GM23338 (cell line): ENCODE data around the gene GNAS.

Experiments
- CREB1 ChIP-seq: fragments of 250-450 bp; sonication (Bioruptor Pico); IDR thresholded peaks from 2 replicates; pipeline ENCODE4 v1.5.0; 2020; ENCODE audit warnings: low read depth, mild to moderate bottlenecking, moderate library complexity
- EZH2 ChIP-seq: fragments of 200-600 bp; sonication (generic); IDR thresholded peaks from one replicate; pipeline ENCODE4 v1.8.0; 2017; ENCODE audit warnings: antibody characterized with exemption, mild to moderate bottlenecking, low read depth; ENCODE audit not compliant: unreplicated experiment
- EZH2phosphoT487 ChIP-seq: fragments of 200-600 bp; sonication (generic); IDR thresholded peaks from one replicate; pipeline ENCODE4 v1.8.1; 2018; ENCODE audit warnings: antibody characterized with exemption; ENCODE audit not compliant: unreplicated experiment
- JUNB ChIP-seq: IDR thresholded peaks from one replicate; pipeline ENCODE4 v1.6.1; 2016; ENCODE audit warnings: antibody characterized with exemption; ENCODE audit not compliant: unreplicated experiment
- POLR2AphosphoS5 ChIP-seq: IDR thresholded peaks from 2 replicates; pipeline ENCODE4 v1.6.1; 2016; ENCODE audit warnings: antibody characterized with exemption, low read depth
- ZNF114 ChIP-seq: fragments of 250-450 bp; sonication (Bioruptor Pico); IDR thresholded peaks from 2 replicates; pipeline ENCODE4 v1.5.0; 2020; ENCODE audit warnings: mild to moderate bottlenecking, moderate library complexity
- TF ChIP-seq, protein P1 (sequence below), 2 experiments: fragments of 200-600 bp in 1 of 2; sonication (generic) in 1 of 2; conservative IDR thresholded peaks; 2 replicates each; pipeline versions ENCODE4 v1.5.1 to v1.6.1; 2016 to 2017; ENCODE audit warnings: antibody characterized with exemption in 2 of 2, low read depth in 2 of 2, mild to moderate bottlenecking in 2 of 2, moderate library complexity in 1 of 2
- TF ChIP-seq, protein P2 (sequence below): IDR thresholded peaks from one replicate; pipeline ENCODE4 v1.6.1; 2018; ENCODE audit warnings: antibody characterized with exemption; ENCODE audit not compliant: unreplicated experiment
- TF ChIP-seq, protein P3 (sequence below): IDR thresholded peaks from 2 replicates; pipeline ENCODE4 v1.6.1; 2016; ENCODE audit warnings: antibody characterized with exemption
- TF ChIP-seq, protein P4 (sequence below): fragments of 250-450 bp; sonication (Bioruptor Pico); IDR thresholded peaks from 2 replicates; pipeline ENCODE4 v1.5.0; 2020; ENCODE audit warnings: mild to moderate bottlenecking, moderate library complexity

DNA sequence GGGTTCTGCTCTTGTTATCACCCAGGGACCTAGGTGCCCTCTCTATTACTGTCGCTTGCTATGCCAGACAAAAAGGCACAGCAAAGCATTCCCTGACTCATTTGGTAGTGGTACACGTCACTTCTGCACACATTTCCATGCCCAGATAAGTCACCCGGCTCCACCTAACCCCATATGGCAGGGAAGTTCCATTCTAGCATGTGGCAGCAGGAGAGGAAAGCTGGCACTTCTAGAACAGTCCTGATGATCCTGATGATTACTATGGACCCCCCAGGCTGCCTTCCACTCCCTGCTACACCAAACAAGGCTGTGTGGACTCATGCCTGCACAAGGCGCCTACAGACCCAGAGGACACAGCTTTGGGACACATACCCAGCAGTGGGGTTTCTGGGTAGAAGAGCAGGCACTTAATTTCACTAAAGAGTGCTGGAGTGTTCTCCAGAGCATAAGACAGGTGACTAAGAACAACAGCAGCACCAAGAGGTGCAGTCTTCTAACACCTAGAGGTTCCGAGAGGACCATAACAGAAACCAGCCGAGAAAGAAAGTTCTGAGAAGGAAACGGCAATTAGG lies 75.1 kb downstream of the GNAS start:
- TF ChIP-seq, protein P1, sequence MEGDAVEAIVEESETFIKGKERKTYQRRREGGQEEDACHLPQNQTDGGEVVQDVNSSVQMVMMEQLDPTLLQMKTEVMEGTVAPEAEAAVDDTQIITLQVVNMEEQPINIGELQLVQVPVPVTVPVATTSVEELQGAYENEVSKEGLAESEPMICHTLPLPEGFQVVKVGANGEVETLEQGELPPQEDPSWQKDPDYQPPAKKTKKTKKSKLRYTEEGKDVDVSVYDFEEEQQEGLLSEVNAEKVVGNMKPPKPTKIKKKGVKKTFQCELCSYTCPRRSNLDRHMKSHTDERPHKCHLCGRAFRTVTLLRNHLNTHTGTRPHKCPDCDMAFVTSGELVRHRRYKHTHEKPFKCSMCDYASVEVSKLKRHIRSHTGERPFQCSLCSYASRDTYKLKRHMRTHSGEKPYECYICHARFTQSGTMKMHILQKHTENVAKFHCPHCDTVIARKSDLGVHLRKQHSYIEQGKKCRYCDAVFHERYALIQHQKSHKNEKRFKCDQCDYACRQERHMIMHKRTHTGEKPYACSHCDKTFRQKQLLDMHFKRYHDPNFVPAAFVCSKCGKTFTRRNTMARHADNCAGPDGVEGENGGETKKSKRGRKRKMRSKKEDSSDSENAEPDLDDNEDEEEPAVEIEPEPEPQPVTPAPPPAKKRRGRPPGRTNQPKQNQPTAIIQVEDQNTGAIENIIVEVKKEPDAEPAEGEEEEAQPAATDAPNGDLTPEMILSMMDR (conservative IDR thresholded peaks at IDR 0.05; ENCODE audit: low read depth in 2 of 2) = no peak
- no peak for TF ChIP-seq POLR2AphosphoS5
- no peak for TF ChIP-seq JUNB
- TF ChIP-seq, protein P2, sequence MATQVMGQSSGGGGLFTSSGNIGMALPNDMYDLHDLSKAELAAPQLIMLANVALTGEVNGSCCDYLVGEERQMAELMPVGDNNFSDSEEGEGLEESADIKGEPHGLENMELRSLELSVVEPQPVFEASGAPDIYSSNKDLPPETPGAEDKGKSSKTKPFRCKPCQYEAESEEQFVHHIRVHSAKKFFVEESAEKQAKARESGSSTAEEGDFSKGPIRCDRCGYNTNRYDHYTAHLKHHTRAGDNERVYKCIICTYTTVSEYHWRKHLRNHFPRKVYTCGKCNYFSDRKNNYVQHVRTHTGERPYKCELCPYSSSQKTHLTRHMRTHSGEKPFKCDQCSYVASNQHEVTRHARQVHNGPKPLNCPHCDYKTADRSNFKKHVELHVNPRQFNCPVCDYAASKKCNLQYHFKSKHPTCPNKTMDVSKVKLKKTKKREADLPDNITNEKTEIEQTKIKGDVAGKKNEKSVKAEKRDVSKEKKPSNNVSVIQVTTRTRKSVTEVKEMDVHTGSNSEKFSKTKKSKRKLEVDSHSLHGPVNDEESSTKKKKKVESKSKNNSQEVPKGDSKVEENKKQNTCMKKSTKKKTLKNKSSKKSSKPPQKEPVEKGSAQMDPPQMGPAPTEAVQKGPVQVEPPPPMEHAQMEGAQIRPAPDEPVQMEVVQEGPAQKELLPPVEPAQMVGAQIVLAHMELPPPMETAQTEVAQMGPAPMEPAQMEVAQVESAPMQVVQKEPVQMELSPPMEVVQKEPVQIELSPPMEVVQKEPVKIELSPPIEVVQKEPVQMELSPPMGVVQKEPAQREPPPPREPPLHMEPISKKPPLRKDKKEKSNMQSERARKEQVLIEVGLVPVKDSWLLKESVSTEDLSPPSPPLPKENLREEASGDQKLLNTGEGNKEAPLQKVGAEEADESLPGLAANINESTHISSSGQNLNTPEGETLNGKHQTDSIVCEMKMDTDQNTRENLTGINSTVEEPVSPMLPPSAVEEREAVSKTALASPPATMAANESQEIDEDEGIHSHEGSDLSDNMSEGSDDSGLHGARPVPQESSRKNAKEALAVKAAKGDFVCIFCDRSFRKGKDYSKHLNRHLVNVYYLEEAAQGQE = no peak
- no peak for TF ChIP-seq EZH2
- TF ChIP-seq EZH2phosphoT487 = no peak
- TF ChIP-seq, protein P3, sequence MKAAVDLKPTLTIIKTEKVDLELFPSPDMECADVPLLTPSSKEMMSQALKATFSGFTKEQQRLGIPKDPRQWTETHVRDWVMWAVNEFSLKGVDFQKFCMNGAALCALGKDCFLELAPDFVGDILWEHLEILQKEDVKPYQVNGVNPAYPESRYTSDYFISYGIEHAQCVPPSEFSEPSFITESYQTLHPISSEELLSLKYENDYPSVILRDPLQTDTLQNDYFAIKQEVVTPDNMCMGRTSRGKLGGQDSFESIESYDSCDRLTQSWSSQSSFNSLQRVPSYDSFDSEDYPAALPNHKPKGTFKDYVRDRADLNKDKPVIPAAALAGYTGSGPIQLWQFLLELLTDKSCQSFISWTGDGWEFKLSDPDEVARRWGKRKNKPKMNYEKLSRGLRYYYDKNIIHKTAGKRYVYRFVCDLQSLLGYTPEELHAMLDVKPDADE = no peak
- TF ChIP-seq, protein P4, sequence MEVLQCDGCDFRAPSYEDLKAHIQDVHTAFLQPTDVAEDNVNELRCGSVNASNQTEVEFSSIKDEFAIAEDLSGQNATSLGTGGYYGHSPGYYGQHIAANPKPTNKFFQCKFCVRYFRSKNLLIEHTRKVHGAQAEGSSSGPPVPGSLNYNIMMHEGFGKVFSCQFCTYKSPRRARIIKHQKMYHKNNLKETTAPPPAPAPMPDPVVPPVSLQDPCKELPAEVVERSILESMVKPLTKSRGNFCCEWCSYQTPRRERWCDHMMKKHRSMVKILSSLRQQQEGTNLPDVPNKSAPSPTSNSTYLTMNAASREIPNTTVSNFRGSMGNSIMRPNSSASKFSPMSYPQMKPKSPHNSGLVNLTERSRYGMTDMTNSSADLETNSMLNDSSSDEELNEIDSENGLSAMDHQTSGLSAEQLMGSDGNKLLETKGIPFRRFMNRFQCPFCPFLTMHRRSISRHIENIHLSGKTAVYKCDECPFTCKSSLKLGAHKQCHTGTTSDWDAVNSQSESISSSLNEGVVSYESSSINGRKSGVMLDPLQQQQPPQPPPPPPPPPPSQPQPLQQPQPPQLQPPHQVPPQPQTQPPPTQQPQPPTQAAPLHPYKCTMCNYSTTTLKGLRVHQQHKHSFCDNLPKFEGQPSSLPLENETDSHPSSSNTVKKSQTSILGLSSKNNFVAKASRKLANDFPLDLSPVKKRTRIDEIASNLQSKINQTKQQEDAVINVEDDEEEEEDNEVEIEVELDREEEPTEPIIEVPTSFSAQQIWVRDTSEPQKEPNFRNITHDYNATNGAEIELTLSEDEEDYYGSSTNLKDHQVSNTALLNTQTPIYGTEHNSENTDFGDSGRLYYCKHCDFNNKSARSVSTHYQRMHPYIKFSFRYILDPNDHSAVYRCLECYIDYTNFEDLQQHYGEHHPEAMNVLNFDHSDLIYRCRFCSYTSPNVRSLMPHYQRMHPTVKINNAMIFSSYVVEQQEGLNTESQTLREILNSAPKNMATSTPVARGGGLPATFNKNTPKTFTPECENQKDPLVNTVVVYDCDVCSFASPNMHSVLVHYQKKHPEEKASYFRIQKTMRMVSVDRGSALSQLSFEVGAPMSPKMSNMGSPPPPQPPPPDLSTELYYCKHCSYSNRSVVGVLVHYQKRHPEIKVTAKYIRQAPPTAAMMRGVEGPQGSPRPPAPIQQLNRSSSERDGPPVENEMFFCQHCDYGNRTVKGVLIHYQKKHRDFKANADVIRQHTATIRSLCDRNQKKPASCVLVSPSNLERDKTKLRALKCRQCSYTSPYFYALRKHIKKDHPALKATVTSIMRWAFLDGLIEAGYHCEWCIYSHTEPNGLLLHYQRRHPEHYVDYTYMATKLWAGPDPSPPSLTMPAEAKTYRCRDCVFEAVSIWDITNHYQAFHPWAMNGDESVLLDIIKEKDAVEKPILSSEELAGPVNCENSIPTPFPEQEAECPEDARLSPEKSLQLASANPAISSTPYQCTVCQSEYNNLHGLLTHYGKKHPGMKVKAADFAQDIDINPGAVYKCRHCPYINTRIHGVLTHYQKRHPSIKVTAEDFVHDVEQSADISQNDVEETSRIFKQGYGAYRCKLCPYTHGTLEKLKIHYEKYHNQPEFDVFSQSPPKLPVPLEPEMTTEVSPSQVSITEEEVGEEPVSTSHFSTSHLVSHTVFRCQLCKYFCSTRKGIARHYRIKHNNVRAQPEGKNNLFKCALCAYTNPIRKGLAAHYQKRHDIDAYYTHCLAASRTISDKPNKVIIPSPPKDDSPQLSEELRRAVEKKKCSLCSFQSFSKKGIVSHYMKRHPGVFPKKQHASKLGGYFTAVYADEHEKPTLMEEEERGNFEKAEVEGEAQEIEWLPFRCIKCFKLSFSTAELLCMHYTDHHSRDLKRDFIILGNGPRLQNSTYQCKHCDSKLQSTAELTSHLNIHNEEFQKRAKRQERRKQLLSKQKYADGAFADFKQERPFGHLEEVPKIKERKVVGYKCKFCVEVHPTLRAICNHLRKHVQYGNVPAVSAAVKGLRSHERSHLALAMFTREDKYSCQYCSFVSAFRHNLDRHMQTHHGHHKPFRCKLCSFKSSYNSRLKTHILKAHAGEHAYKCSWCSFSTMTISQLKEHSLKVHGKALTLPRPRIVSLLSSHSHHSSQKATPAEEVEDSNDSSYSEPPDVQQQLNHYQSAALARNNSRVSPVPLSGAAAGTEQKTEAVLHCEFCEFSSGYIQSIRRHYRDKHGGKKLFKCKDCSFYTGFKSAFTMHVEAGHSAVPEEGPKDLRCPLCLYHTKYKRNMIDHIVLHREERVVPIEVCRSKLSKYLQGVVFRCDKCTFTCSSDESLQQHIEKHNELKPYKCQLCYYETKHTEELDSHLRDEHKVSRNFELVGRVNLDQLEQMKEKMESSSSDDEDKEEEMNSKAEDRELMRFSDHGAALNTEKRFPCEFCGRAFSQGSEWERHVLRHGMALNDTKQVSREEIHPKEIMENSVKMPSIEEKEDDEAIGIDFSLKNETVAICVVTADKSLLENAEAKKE (CRISPR knock-in tag) = no peak
- no peak for TF ChIP-seq CREB1
- no peak for TF ChIP-seq ZNF114 (CRISPR knock-in tag)
